Measurements from ENCODE around the gene RBM8A.
A peak's percentile ranks its signal among the peaks of the same experiment; 100 is the strongest.

RBM8A gene

GRCh38 chr1:145927063-145927886 lies at the start of gene RBM8A:
Gene RBM8A (minus strand): TSS chr1:145927484. CDS start chr1:145927426, 58 bp downstream.
- DNase-seq (ENCODE audit: low read depth), result peak; percentile 99

GRCh38 chr1:145977016-145977415 lies 49.7 kb upstream of the RBM8A start:
- no peak for DNase-seq (ENCODE audit: low read depth)

- no peak for DNase-seq (ENCODE audit: low read depth)
Measured at GRCh38 chr1:145975216-145975615, 47.9 kb upstream of the RBM8A start.

GRCh38 chr1:145974721-145975120 lies 47.4 kb upstream of the RBM8A start:
- DNase-seq (ENCODE audit: low read depth), result no peak

- no peak for DNase-seq (ENCODE audit: low read depth)
Measured at GRCh38 chr1:145972580-145972979, 45.3 kb upstream of the RBM8A start.

GRCh38 chr1:145967288-145967687 lies 40.0 kb upstream of the RBM8A start:
- no peak for DNase-seq (ENCODE audit: low read depth)

- DNase-seq (ENCODE audit: low read depth), result no peak
Measured at GRCh38 chr1:145965119-145965744, 37.9 kb upstream of the RBM8A start.

- DNase-seq (ENCODE audit: low read depth), result peak; percentile 97
Measured at GRCh38 chr1:145964328-145965118, 37.2 kb upstream of the RBM8A start, which contains the start of the genes ANKRD34A and POLR3GL. Gene ANKRD34A (minus strand): TSS chr1:145964575. CDS start chr1:145961759, 2,816 bp downstream. Gene POLR3GL (plus strand): TSS chr1:145964690. CDS start chr1:145974866, 10,176 bp downstream.

GRCh38 chr1:145963265-145964019 lies 36.2 kb upstream of the RBM8A start:
- DNase-seq (ENCODE audit: low read depth), result peak; percentile 84

- peak; percentile 51 for DNase-seq (ENCODE audit: low read depth)
Measured at GRCh38 chr1:145962157-145963102, 35.1 kb upstream of the RBM8A start.

GRCh38 chr1:145961425-145962156 lies 34.3 kb upstream of the RBM8A start:
- DNase-seq (ENCODE audit: low read depth), result peak; percentile 56

- peak; percentile 23 for DNase-seq (ENCODE audit: low read depth)
Measured at GRCh38 chr1:145961109-145961424, 33.8 kb upstream of the RBM8A start.

GRCh38 chr1:145960468-145961108 lies 33.3 kb upstream of the RBM8A start:
- DNase-seq (ENCODE audit: low read depth), result peak; percentile 78

- no peak for DNase-seq (ENCODE audit: low read depth)
Measured at GRCh38 chr1:145959957-145960467, 32.7 kb upstream of the RBM8A start.

- no peak for DNase-seq (ENCODE audit: low read depth)
Measured at GRCh38 chr1:145959333-145959732, 32.0 kb upstream of the RBM8A start.

- DNase-seq (ENCODE audit: low read depth), result no peak
Measured at GRCh38 chr1:145958734-145959133, 31.4 kb upstream of the RBM8A start.

GRCh38 chr1:145957443-145958319 lies 30.4 kb upstream of the RBM8A start, which contains the start of gene LIX1L:
Gene LIX1L (minus strand): TSS chr1:145958017. CDS start chr1:145957927, 90 bp downstream.
- DNase-seq (ENCODE audit: low read depth), result peak; percentile 99

All from ELR (cell line).